Measurements from ENCODE around the gene TMEM126B.
"Not testable (repeated sequence)": the region's sequence is repeated elsewhere in the genome, so short reads cannot be mapped to it uniquely, and the experiment has no call there.

Gene TMEM126B

DNA sequence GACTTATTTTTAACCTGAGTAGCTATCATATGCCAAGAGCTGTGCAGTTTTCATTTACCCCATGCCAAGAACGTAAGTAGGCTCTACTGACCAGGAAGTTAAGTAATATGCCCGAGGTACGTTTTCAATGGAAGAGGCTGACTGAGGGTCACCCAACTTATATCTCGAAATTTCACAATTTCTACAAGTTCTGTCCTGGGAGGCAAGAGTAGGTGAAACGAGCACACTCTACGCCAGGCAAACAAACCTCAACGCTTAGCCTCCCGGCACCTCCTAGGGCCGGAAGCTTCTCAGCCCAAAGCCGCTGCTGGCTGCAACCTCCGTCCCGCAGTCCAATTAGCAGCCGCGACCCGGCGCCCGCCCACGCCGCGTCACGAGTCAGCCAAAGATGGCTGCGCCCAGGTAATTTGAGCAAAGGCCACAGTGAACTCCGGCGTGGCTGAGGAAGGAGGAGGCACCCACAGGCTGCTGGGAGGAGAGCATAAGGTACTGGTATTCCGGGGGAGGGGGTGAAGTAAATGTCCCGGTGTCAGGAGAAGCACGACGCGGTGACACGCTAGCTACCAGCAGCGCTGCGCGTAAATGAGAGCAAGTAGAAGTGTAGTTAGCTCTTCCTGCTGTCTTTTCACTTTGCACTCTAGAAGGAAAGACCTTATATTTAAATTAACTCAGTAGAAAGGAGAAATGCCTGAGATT, 19.4 kb downstream of the TMEM126B start, which contains the start of gene TMEM126A:
TSS of gene TMEM126A (plus strand) at position 364 of the 696 bp plus-strand sequence. CDS start 2,289 bp downstream, outside the sequence.
- peak; percentile 98 for FAIRE-seq

DNA sequence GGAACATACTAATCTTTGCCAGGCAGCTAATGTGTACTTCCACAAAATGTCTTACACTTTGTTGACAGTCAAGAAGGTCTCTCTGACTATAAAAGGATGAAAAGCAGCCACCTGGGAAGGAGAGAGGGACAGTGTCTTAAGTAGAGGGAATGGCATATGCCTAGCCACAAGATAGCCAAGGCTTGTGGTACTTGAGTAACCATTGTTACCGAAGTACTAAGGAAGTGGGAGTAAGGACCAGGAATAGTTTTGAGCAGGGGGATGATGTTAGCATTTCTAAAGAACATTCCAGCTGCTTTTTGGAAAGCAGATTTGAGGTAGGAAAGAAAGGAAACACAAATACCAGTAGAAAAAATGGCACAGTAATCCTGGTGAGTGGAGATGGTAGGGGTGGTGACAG, 22.7 kb downstream of the TMEM126B start:
- no peak for FAIRE-seq

DNA sequence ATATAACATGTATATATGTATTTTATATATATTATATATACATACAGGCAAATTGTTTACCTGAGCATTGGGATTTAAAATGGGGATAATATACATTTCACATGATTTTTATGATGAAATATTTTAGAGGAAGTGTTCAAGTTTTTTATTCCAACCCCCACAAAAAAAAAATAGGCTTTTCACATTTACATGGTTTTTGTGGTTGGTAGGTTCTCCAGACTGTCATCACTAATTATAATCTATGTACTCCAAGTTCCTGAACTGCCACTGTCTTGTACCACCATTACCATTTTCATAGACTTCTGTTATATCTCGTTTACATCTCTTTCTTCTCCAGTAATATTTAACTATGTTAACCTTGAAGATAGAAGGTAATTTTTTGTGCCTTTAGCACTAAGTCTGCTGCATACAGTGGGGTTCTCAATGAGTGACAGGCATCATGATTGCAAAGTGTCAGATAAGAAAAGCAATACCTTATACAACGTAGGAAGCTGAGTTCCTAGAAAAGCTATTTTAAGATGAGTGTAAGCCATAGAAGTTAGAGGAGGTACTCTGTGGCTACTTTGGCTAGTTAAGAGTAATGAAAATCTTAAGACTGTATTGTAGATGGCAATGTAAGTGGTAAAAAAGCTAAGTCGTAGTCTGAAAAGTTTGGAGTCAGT, 24.5 kb downstream of the TMEM126B start:
- FAIRE-seq: peak; percentile 73

- not testable (repeated sequence) for FAIRE-seq
Observed at GRCh38 chr11:85654343-85654742, 25.9 kb downstream of the TMEM126B start.

DNA sequence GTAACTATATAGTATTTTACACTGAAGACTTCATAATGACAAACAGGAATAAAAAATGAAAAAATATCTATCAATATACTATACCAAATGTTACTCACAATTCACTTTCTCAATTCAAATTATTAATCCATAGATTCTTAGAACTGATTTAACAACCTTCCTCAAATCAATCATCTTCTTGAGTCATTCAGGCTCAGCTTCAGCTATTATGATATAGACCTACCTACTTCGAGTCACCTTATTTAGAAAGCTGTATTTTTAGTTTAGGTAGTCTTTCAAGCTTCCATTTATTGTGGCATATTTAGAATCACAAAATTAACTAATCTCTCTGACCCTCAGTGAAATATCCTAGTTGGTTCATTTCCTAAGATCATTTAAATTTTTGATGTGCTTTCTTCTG, 28.4 kb downstream of the TMEM126B start:
- peak; percentile 62 for FAIRE-seq

DNA sequence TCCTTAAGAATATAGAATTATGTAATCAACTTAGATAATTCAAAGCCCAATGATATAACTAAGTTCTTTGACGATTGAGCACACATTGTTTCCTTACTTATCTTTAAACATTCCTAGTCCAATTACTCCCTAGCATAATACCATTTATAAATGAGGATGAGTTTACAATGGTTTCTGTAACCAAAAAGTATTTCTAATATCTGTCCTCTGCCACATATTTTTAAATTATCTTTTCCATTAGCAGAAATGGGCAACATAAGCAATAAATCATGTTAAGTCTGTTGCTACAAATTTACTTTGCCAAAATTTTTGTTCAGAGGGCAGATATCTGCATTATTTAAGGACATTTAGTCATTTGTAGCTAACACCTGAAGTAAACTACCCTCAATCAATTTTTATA, 29.8 kb downstream of the TMEM126B start:
- FAIRE-seq: no peak

DNA sequence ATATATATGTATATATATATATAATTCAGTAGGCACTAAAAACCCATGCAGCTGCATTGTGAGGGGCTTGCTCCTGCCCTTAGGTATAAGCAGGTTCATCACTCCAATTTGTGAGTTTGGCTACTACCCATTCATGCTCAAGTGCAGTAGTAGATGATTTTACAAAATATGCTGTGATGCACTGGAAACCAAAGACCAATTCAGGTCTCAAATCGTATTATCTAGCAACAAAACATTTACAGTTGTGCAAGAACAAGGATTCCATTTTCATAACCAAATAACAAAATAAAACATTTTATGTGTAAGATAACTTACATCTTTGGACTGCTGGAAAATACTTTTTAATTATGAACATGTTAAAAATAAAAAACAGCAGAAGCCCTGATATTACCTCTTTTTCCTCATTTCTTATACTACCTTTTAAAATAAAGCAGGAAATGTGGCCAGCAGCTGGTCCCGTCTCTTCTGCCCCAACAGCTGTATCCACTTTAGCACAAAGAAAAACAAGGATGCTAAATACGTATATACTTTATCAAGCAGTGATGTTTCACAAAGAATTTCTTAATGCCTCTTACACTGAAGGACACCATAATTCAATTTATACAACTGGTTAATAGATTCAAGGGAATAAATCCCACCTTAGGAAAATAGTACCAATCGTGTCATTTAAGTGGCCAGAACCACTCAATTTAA, 33.7 kb downstream of the TMEM126B start:
- FAIRE-seq: no peak

- FAIRE-seq: no peak
Observed at GRCh38 chr11:85663080-85663752, 34.8 kb downstream of the TMEM126B start.

DNA sequence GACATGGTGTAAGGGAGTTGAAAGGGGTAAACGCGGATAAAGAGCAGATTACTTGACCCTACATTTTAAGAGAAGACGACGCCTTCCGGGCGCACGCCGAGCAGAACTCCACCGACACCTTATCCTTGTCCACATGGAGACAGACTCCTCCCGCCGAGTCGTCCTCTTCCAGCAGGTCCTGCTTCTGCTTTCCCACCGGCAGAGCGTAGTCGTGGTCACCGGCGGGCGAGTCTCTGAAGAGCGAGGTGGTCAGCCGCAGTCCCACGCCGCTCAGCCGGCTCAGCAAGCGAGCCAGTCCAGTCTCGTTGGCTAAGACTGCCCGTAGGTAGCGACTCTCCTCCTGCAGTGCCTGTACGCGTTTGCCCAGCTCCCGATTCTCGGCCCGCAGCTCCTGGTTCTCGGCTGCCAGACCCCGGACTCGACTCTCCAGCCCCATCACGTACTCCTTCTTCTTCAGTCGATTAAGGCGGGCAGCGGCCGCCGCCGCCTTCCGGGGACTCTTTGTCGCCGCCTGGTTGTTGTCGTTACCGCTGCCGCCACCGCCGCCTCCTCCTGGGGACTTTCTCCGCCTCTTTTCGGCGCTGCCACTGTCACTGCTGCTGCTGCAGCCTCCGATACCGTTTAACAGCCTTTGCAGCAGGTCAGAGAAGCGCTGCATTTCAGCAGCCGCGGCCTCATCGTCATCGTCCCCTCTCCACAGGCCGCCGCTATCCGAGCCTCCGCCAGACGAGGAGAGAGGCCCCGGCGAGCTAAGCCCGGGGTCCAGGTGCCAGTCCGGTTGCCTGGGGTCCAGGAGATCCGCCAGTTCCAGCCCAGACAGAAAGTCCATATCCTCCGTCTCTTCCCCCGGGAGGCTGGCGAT, 35.6 kb downstream of the TMEM126B start:
- FAIRE-seq: no peak

DNA sequence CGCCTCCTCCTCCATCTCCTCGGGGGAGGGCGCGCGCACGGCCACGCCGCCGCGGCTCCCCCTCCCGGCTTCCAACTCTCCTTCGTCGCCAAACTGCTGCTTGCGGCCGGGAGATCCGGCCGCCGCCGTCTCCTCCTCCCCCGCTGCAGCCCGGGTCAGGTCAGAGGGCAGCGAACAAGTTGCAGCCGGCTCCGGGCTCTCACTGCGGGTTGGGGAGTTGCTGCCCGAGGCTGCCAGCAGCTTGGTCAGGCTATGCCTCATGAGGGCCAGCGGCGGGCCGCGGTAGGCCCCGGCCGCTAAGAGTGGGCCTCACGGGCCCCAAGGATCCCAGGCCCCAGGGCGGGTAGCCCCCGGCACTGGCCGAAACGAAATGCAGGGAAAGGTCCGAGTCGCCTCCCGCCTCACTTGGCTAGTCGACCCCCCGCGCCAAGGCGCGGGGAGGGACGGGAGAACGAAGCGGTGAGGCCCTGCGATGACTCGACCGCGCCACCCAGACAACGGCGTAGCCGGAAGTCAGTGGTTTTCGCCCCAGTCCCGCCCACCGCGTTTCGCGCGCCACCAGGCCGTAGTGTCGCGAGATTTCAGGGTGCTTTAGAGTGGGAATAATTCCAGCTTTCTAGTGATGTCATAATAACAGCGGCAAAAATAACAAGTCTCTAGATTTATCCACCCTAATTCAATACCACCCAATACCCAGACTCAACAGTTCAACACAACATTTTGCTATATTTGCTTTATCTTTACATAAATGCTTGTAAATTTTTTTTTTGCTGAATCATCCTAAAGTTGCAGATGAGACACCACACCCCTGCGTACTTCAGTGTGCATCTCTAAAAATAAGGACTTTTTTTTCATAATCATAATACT, 36.5 kb downstream of the TMEM126B start, which contains the start of gene CREBZF:
TSS of gene CREBZF (minus strand) at position 515 of the 867 bp plus-strand sequence. CDS start at position 261, 254 bp downstream.
- FAIRE-seq: peak; percentile 90

DNA sequence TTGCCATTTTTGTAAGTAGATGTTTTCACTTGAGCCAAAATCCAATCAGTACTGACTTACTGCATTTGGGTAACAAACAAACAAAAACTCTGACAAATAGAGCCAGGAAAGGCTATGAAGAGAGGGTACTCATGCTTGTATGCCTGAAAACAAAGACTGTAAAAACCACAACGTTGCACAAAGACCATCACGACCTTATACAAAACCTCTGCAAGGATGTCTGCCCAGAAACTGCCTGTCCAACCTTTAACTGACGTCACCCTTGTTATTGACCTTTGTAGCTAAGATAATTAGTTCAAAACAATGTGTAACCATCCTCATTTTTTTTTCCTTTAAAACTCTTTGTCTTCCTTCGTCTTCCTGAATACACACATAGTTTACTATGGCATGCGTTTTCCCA, 37.3 kb downstream of the TMEM126B start:
- no peak for FAIRE-seq

DNA sequence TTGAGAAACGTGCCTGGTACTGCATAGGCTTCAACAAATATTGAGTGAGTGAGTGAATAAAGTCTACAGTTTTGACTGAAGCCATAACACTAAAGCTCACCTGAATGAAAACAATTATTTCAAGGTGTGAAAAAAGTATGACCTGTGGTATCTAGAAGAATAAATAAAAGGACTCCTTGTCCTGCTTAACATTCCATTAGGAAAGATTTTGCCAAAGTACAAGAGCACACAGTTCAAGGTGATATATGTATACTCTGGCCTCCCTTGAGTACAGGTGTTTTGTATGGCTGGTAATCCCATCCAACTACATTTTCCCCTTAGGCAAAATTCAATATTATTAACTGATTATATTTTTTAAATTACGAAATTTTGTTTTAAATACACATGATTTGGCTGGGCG, 38.3 kb downstream of the TMEM126B start:
- no peak for FAIRE-seq

DNA sequence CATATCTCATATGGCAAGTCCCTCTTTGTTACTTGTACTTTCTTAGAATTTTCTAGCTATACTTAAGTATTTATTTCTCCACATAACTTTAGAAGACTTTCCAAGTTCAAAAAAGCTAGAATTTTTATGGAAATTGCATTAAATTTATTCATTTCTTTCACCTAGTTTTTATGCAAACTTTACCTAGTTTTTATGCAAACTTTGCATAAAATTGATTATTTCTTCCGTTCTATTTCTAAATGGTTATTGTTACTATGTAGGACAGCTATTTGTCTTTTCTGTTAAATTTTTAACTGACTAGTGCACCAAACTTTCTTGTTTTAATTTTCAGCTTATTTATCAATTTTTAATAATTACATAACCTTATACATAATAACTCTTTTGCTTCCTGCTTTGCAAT, 39.8 kb downstream of the TMEM126B start:
- peak; percentile 19 for FAIRE-seq

- not testable (repeated sequence) for FAIRE-seq
Observed at GRCh38 chr11:85670949-85671663, 42.7 kb downstream of the TMEM126B start.

DNA sequence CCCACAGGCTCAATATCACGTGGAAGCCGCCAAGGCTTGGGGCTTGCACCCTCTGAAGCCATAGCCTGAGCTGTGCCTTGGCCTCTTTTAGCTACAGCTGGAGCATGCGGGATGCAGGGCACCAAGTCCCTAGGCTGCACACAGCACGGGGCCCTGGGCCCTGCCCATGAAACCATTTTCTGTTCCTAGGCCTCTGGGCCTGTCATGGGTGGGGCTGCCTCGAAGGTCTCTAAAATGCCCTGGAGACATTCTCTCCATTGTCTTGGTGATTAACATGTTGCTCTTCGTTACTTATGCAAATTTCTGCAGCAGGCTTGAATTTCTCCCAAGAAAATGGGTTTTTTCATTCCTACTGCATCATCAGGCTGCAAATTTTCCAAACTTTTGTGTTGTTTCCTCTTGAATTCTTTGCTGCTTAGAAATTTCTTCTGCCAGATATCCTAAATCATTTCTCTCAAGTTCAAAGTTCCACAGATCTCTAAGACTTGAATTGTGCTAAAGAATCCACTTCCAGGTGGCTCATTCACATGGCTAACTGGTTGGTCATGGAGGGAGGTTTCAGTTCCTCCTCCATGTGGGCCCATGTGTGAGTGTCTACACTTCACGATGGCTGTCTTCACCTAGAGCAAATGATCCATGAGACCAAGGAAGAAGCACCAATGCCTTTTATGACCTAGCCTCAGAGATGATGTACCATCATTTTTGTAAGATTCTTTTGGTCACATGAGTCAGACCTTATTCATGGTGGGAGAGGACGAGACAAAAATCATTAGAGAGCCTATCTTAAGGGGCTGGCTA, 43.9 kb downstream of the TMEM126B start:
- FAIRE-seq: no peak

DNA sequence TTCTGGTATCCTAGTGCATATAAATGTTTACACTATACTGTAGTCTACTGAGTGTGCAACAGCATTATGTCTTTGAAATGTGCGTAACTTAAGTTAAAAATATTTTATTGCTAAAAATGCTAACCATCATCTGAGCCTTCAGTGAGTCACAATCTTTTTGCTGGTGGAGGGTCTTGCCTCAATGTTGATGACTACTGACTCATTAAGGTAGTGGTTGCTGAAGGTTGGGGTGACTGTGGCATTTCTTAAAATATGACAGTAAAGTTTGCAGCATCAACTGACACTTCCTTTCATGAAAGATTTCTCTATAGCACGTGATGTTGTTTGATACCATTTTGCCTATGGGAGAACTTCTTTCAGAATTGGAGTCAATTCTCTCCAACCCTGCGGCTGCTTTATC, 45.0 kb downstream of the TMEM126B start:
- no peak for FAIRE-seq

GRCh38 chr11:85679576-85679975, 51.2 kb downstream of the TMEM126B start:
- no peak for FAIRE-seq

- FAIRE-seq: no peak
Observed at GRCh38 chr11:85680897-85681296, 52.5 kb downstream of the TMEM126B start.

All from G401.6 (cell line).